ENCODE data around the gene FGF22.

DNA sequence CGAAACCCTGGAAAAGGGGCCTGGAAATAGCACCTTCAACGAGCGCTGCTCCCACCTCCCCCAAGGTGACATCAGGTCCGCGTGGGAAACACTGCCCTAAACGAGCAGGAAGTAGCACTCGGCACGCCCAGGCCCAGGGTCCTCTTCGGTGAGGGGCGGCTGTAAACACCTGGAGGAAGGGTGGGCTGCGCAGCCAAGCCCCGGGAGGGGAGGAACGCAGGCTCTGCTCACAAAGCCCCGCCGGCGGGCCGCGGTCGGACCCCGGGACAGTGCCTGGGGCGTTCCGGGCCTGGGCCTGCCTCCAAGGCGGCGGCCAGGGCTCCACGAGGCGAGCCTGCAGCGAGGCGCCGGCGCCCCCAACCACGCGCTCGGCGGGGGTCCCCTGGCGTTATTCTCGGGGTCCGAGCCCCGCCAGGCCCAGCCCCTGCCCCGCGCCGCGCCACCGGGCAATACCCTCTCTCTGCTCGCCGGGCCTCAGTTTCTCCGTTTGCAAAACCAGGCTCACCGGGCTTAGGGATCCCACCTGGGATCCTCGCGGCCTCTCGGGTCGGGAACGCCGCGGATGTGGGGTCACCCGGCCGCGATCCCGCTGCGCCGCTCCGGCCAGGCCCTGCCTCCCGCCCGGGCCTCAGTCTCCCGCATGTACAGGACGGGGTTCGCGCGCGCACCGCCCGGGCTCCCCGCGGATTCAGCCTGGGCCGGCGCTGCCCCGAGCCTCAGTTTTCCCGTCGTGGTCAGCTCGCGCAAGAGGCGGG, 22.7 kb downstream of the FGF22 start:
- TF ChIP-seq, protein P1, sequence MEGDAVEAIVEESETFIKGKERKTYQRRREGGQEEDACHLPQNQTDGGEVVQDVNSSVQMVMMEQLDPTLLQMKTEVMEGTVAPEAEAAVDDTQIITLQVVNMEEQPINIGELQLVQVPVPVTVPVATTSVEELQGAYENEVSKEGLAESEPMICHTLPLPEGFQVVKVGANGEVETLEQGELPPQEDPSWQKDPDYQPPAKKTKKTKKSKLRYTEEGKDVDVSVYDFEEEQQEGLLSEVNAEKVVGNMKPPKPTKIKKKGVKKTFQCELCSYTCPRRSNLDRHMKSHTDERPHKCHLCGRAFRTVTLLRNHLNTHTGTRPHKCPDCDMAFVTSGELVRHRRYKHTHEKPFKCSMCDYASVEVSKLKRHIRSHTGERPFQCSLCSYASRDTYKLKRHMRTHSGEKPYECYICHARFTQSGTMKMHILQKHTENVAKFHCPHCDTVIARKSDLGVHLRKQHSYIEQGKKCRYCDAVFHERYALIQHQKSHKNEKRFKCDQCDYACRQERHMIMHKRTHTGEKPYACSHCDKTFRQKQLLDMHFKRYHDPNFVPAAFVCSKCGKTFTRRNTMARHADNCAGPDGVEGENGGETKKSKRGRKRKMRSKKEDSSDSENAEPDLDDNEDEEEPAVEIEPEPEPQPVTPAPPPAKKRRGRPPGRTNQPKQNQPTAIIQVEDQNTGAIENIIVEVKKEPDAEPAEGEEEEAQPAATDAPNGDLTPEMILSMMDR (IDR thresholded peaks at IDR 0.05), result no peak
- no peak for TF ChIP-seq POLR2AphosphoS5 (IDR thresholded peaks at IDR 0.05)
- TF ChIP-seq EP300 (IDR thresholded peaks at IDR 0.05), result no peak
